ENCODE data around the gene AMBRA1.

AMBRA1 gene

GRCh38 chr11:46461461-46461927, 132.3 kb downstream of the AMBRA1 start:
- no peak for DNase-seq

- DNase-seq: no peak
Measured at GRCh38 chr11:46458491-46458890, 135.3 kb downstream of the AMBRA1 start.

- DNase-seq: no peak
Measured at GRCh38 chr11:46457659-46458424, 136.0 kb downstream of the AMBRA1 start.

GRCh38 chr11:46457021-46457420, 136.8 kb downstream of the AMBRA1 start:
- no peak for DNase-seq

GRCh38 chr11:46456269-46457001, 137.4 kb downstream of the AMBRA1 start:
- DNase-seq: no peak

- no peak for DNase-seq
Measured at GRCh38 chr11:46455834-46456233, 138.0 kb downstream of the AMBRA1 start.

GRCh38 chr11:46452918-46453517, 140.8 kb downstream of the AMBRA1 start:
- no peak for DNase-seq

- DNase-seq: no peak
Measured at GRCh38 chr11:46451759-46452158, 142.1 kb downstream of the AMBRA1 start.

- no peak for DNase-seq
Measured at GRCh38 chr11:46450846-46451477, 142.9 kb downstream of the AMBRA1 start.

- DNase-seq: no peak
Measured at GRCh38 chr11:46447544-46447943, 146.3 kb downstream of the AMBRA1 start.

- no peak for DNase-seq
Measured at GRCh38 chr11:46445920-46446771, 147.7 kb downstream of the AMBRA1 start.

- DNase-seq: no peak
Measured at GRCh38 chr11:46445192-46445919, 148.5 kb downstream of the AMBRA1 start.

GRCh38 chr11:46444305-46444704, 149.5 kb downstream of the AMBRA1 start:
- no peak for DNase-seq

- no peak for DNase-seq
Measured at GRCh38 chr11:46438211-46438610, 155.6 kb downstream of the AMBRA1 start.

- DNase-seq: no peak
Measured at GRCh38 chr11:46437122-46437689, 156.6 kb downstream of the AMBRA1 start.

GRCh38 chr11:46436113-46436512, 157.7 kb downstream of the AMBRA1 start:
- no peak for DNase-seq

- no peak for DNase-seq
Measured at GRCh38 chr11:46435679-46436078, 158.1 kb downstream of the AMBRA1 start.

- no peak for DNase-seq
Measured at GRCh38 chr11:46431211-46431610, 162.6 kb downstream of the AMBRA1 start.

GRCh38 chr11:46429717-46430116, 164.1 kb downstream of the AMBRA1 start:
- DNase-seq: no peak

- no peak for DNase-seq
Measured at GRCh38 chr11:46427364-46427763, 166.5 kb downstream of the AMBRA1 start.
